Measurements from ENCODE around the gene PPP1R13B. TPM values are rescaled to one million over a fixed set of nuclear protein-coding genes. Genes with fewer than 3 reads are reported as not detected.

Gene PPP1R13B
- polyA plus RNA-seq, 1 of the 3 experiments (the other 2 are of a cell fraction) = 5.7 TPM

GRCh38 chr14:103765526-103765925 lies 81.8 kb downstream of the PPP1R13B start:
- Histone ChIP-seq H3K4me1 (ENCODE audit: control insufficient read depth in 1 of 2, insufficient read depth in 2 of 2, low read depth in 1 of 2, low read length in 1 of 2) (no peaks in the 10 kb centered on the region; a peak in 1 of 4 replicates), H3K27me3 (ENCODE audit: insufficient read depth) (no peaks in the 10 kb centered on the region), H4K20me1 (ENCODE audit: insufficient read depth) (no peaks in the 10 kb centered on the region), H3K36me3 (replicated peaks in 1 of 2; ENCODE audit: control insufficient read depth in 1 of 2, insufficient read depth in 2 of 2, low read length in 1 of 2) (peaks cover 0 to 5% of the 10 kb centered on the region in 2 experiments), H3K4me2 (no peak overlapping the region), H3F3A (replicated peaks; ENCODE audit: insufficient read depth) (peaks cover 4% of the 10 kb centered on the region), H2AFZ (ENCODE audit: low read depth) (no peak overlapping the region), H3K4me3 (ENCODE audit: low read depth in 2 of 2, low read length in 1 of 2) (no peak overlapping the region), H3K27ac (ENCODE audit: low read depth in 2 of 2, low read length in 1 of 2) (no peak overlapping the region), H3K9ac (no peak overlapping the region), H3K9me2 (no peaks in the 10 kb centered on the region), H3K9me3 (no peaks in the 10 kb centered on the region), H3K79me2 (ENCODE audit: insufficient read depth) (no peaks in the 10 kb centered on the region)
- TF ChIP-seq FOXJ3 (CRISPR knock-in tag; IDR thresholded peaks at IDR 0.05) = no peak
- no peak for TF ChIP-seq GATA2 (CRISPR knock-in tag; IDR thresholded peaks at IDR 0.05)
- TF ChIP-seq POLR2AphosphoS5 (IDR thresholded peaks at IDR 0.05; ENCODE audit: low read depth, low read length) = no peak
- no peak for TF ChIP-seq RXRA (IDR thresholded peaks at IDR 0.05; ENCODE audit: borderline replicate concordance, low read depth)
- TF ChIP-seq NFIC (IDR thresholded peaks at IDR 0.05; ENCODE audit: borderline replicate concordance) = no peak
- no peak for TF ChIP-seq TEAD4 (IDR thresholded peaks at IDR 0.05; ENCODE audit: borderline replicate concordance, insufficient read depth)
- TF ChIP-seq EZH2phosphoT487 (IDR thresholded peaks at IDR 0.05; ENCODE audit: borderline replicate concordance, low read depth) = no peak
- no peak for TF ChIP-seq JUND (IDR thresholded peaks at IDR 0.05)
- TF ChIP-seq MEF2A (IDR thresholded peaks at IDR 0.05; ENCODE audit: borderline replicate concordance, low read depth) = no peak
- TF ChIP-seq TCF12 (IDR thresholded peaks at IDR 0.05) = no peak
- TF ChIP-seq TAF1 (IDR thresholded peaks at IDR 0.05; ENCODE audit: borderline replicate concordance, low read depth, low read length) = no peak
- no peak for TF ChIP-seq SIN3A (IDR thresholded peaks at IDR 0.05; ENCODE audit: borderline replicate concordance, low read depth, low read length)
- POLR2A ChIA-PET = no interaction called here
- DNase-seq = no peak
- WGBS (ENCODE audit: low lambda C conversion rate) = 91% methylated on average over 3 of the region's 3 CpGs
- CTCF ChIA-PET = no interaction called here

- CTCF ChIA-PET = interaction anchor here (1.2 kb wide), 1 partner anchor 11 kb away, joined by 4 read pairs; no protein-coding TSS in a partner anchor
- POLR2A ChIA-PET = no interaction called here
- no peak for DNase-seq
- H3K9me3 ChIP-seq = no peaks in the 10 kb centered on the region
- H3K36me3 ChIP-seq (replicated peaks in 1 of 2; ENCODE audit: control insufficient read depth in 1 of 2, insufficient read depth in 2 of 2, low read length in 1 of 2) = peaks cover 0 to 5% of the 10 kb centered on the region in 2 experiments
- no peaks in the 10 kb centered on the region for H3K79me2 ChIP-seq (ENCODE audit: insufficient read depth)
- 89% methylated on average over 5 of the region's 5 CpGs for WGBS (ENCODE audit: low lambda C conversion rate)
- H3K27me3 ChIP-seq (ENCODE audit: insufficient read depth) = no peaks in the 10 kb centered on the region
- H2AFZ ChIP-seq (ENCODE audit: low read depth) = no peak overlapping the region
- peaks cover 4% of the 10 kb centered on the region for H3F3A ChIP-seq (replicated peaks; ENCODE audit: insufficient read depth)
- no peak overlapping the region for H3K9ac ChIP-seq
- TF ChIP-seq YY1 (IDR thresholded peaks at IDR 0.05; ENCODE audit: low read depth) (no peak), RAD21 (IDR thresholded peaks at IDR 0.05; ENCODE audit: low read length) (no peak), EZH2phosphoT487 (IDR thresholded peaks at IDR 0.05; ENCODE audit: borderline replicate concordance, low read depth) (no peak), GATA2 (CRISPR knock-in tag; IDR thresholded peaks at IDR 0.05) (no peak), FOXJ3 (CRISPR knock-in tag; IDR thresholded peaks at IDR 0.05) (no peak), RFX5 (IDR thresholded peaks at IDR 0.05; ENCODE audit: low read length) (no peak), TAF1 (IDR thresholded peaks at IDR 0.05; ENCODE audit: borderline replicate concordance, low read depth, low read length) (no peak), SMC3 (IDR thresholded peaks at IDR 0.05; ENCODE audit: low read depth, low read length) (no peak), MAX (IDR thresholded peaks at IDR 0.05; ENCODE audit: low read depth) (no peak)
- no peaks in the 10 kb centered on the region for H4K20me1 ChIP-seq (ENCODE audit: insufficient read depth)
- H3K9me2 ChIP-seq = no peaks in the 10 kb centered on the region
- no peak overlapping the region for H3K4me3 ChIP-seq (ENCODE audit: low read depth in 2 of 2, low read length in 1 of 2)
- H3K4me2 ChIP-seq = no peak overlapping the region
- no peaks in the 10 kb centered on the region; a peak in 1 of 4 replicates for H3K4me1 ChIP-seq (ENCODE audit: control insufficient read depth in 1 of 2, insufficient read depth in 2 of 2, low read depth in 1 of 2, low read length in 1 of 2)
- no peak overlapping the region for H3K27ac ChIP-seq (ENCODE audit: low read depth in 2 of 2, low read length in 1 of 2)
Observed at GRCh38 chr14:103763730-103764488, 83.5 kb downstream of the PPP1R13B start.
